GM12864 (cell line): ENCODE data around the gene LRRC23.

Source experiments
- DNase-seq: peaks from one replicate; pipeline ENCODE4 v3.0.0-alpha.2; 2011; ENCODE audit warnings: low read depth
- H3K4me3 ChIP-seq: 2 replicates; pipeline ENCODE4 v1.5.1; 2011; ENCODE audit warnings: mild to moderate bottlenecking, low read depth, low read length, control low read depth
- CTCF ChIP-seq: IDR thresholded peaks from 2 replicates; pipeline ENCODE4 v1.5.1; 2011; ENCODE audit warnings: low read depth, mild to moderate bottlenecking, moderate library complexity, low read length, control low read depth, inconsistent platforms; ENCODE audit errors: missing control alignments

Gene LRRC23

GRCh38 chr12:6932766-6933165 lies 28.1 kb downstream of the LRRC23 start:
- no peak for TF ChIP-seq CTCF
- H3K4me3 ChIP-seq = no peak overlapping the region
- no peak for DNase-seq

DNA sequence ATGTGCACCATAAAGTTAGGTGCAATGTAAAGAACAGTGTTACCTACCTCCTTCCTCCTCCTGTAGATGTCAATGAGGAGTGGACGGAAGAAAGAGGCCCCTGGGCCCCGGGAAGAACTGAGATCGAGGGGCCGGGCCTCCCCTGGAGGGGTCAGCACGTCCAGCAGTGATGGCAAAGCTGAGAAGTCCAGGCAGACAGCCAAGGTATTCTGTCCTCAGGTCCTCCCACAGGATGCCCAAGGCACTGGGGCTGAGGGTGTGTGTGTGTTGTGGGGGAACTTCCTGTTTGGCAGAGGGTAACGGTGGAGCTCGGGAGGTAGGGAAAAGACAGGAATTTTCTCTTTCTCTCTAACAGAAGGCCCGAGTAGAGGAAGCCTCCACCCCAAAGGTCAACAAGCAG lies 29.5 kb downstream of the LRRC23 start:
- TF ChIP-seq CTCF = no peak
- DNase-seq = no peak
- H3K4me3 ChIP-seq = no peak overlapping the region

- DNase-seq = no peak
- TF ChIP-seq CTCF = no peak
- peak overlapping the region; percentile 82 for H3K4me3 ChIP-seq
Observed at GRCh38 chr12:6935371-6936193, 31.0 kb downstream of the LRRC23 start.

DNA sequence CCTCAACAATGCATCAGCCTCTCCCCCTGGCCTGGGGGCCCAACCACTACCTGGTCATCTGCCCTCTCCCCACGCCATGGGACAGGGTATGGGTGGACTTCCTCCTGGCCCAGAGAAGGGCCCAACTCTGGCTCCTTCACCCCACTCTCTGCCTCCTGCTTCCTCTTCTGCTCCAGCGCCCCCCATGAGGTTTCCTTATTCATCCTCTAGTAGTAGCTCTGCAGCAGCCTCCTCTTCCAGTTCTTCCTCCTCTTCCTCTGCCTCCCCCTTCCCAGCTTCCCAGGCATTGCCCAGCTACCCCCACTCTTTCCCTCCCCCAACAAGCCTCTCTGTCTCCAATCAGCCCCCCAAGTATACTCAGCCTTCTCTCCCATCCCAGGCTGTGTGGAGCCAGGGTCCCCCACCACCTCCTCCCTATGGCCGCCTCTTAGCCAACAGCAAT lies 31.6 kb downstream of the LRRC23 start:
- TF ChIP-seq CTCF = no peak
- peak overlapping the region; percentile 82 for H3K4me3 ChIP-seq
- no peak for DNase-seq

DNA sequence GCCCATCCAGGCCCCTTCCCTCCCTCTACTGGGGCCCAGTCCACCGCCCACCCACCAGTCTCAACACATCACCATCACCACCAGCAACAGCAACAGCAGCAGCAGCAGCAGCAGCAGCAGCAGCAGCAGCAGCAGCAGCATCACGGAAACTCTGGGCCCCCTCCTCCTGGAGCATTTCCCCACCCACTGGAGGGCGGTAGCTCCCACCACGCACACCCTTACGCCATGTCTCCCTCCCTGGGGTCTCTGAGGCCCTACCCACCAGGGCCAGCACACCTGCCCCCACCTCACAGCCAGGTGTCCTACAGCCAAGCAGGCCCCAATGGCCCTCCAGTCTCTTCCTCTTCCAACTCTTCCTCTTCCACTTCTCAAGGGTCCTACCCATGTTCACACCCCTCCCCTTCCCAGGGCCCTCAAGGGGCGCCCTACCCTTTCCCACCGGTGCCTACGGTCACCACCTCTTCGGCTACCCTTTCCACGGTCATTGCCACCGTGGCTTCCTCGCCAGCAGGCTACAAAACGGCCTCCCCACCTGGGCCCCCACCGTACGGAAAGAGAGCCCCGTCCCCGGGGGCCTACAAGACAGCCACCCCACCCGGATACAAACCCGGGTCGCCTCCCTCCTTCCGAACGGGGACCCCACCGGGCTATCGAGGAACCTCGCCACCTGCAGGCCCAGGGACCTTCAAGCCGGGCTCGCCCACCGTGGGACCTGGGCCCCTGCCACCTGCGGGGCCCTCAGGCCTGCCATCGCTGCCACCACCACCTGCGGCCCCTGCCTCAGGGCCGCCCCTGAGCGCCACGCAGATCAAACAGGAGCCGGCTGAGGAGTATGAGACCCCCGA lies 32.2 kb downstream of the LRRC23 start:
- peak overlapping the region; percentile 82 for H3K4me3 ChIP-seq
- no peak for TF ChIP-seq CTCF
- no peak for DNase-seq

DNA sequence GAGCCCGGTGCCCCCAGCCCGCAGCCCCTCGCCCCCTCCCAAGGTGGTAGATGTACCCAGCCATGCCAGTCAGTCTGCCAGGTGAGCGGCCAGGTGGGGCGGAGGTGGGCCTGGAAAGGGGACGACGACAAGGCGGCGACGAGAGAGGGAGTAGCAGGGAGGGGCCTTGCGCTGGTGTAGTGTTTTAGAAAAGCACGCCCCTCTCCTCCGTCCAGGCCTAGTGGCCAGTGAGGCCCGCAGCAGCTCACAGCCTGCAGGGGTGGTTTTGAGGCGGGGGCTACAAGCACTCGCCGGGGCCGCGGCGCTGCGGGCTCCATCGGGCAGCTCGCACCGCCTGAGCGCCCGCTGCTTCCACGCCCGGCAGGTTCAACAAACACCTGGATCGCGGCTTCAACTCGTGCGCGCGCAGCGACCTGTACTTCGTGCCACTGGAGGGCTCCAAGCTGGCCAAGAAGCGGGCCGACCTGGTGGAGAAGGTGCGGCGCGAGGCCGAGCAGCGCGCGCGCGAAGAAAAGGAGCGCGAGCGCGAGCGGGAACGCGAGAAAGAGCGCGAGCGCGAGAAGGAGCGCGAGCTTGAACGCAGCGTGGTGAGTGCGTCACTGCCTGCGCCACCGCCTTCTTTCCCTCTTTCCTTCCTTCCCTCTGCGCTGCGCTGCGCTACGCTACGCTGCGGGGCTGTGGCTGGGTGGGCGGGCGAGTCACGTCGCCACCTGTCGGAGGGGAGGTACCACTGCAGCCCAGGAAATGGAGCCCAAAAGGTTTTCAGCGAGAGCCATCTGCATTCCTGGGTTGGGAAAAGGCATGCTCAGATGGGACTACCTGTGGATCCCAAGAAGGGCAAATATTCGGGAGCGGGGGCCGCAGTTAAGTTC lies 33.1 kb downstream of the LRRC23 start:
- TF ChIP-seq CTCF = peak; percentile 94
- H3K4me3 ChIP-seq = peak overlapping the region; percentile 82
- DNase-seq = peak; percentile 87
